ENCODE measurements around the gene CISD1. TPM values are rescaled to one million over a fixed set of nuclear protein-coding genes. Genes with fewer than 3 reads are reported as not detected.

CISD1 gene
- total RNA-seq, 1 donor from 2014 or later, result 22.6 TPM

DNA sequence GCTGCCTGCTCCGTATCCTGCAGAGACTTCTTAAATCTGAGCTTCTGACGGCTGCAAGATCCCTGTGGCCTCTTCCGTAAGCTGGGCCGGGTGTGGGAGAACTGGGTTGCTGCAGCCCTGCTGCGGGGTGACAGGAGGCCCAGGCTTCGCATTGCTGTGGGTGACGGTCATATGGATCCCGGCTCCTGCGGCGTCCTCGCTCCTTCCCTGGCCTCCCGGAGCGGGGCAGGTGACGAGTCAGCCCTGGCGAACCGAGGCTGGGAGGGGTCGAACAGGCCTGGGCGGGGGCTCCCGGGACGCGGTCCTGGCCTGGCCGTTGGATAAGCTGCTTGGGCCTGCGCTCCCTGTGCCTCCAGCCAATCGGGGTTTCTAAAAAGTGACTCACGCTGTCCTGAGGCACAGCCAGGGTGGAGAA is 58.0 kb downstream of the CISD1 start:
- peaks cover 18% of the 10 kb centered on the region for H3K27me3 Mint-ChIP-seq (ENCODE audit: low read depth)
- peak; percentile 85 for DNase-seq (ENCODE audit: low spot score)
- TF ChIP-seq CTCF (IDR thresholded peaks at IDR 0.05), result no peak
- H3K9me3 Mint-ChIP-seq (ENCODE audit: low read depth), result no peaks in the 10 kb centered on the region
- no peak overlapping the region for H3K4me3 Mint-ChIP-seq (ENCODE audit: unreplicated experiment)
- H3K36me3 Mint-ChIP-seq (ENCODE audit: low read depth), result no peaks in the 10 kb centered on the region
- peaks cover 5% of the 10 kb centered on the region for H3K4me1 Mint-ChIP-seq (ENCODE audit: low read depth)
- no peak overlapping the region for H3K27ac Mint-ChIP-seq (ENCODE audit: unreplicated experiment)

DNA sequence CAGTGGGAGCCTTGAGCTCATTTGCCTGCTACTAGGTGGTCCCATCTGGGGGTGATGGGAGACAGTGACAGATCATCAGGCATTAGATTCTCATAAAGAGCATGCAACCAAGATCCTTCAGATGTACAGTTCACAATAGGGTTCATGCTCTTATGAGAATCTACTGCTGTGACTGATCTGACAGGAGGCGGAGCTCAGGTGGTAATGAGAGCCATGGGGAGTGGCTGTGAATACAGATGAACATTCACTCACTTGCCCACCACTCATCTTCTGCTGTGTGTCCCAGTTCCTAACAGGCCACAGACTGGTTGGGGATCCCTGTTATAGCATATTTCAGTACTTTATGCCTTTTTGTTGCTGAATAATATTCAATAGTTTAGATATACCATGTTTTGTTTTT is 59.3 kb downstream of the CISD1 start:
- no peak for DNase-seq (ENCODE audit: low spot score)
- H3K4me3 Mint-ChIP-seq (ENCODE audit: unreplicated experiment), result no peak overlapping the region
- no peak overlapping the region for H3K27ac Mint-ChIP-seq (ENCODE audit: unreplicated experiment)
- H3K9me3 Mint-ChIP-seq (ENCODE audit: low read depth), result no peaks in the 10 kb centered on the region
- H3K4me1 Mint-ChIP-seq (ENCODE audit: low read depth), result no peaks in the 10 kb centered on the region
- no peaks in the 10 kb centered on the region for H3K36me3 Mint-ChIP-seq (ENCODE audit: low read depth)
- no peak for TF ChIP-seq CTCF (IDR thresholded peaks at IDR 0.05)
- H3K27me3 Mint-ChIP-seq (ENCODE audit: low read depth), result peaks cover 23% of the 10 kb centered on the region

DNA sequence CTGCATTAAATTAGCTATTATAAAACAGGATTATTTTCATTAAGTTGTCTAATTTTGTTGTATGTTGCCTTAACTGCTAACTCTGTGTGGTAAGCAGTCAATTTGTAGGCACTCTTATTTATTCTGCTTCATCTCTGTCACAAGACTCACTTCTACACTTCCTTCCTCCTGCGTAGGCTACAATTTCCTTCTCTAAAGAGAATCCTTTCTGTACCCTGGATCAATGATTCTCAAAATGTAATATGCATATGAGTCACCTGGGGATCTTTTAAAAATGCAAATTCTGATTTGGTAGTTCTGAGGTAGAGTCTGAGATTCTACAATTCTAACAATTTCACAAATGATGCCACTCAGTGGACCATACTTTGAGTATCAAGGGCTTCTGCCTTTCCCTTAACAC is 61.5 kb downstream of the CISD1 start:
- Mint-ChIP-seq H3K36me3 (ENCODE audit: low read depth) (no peaks in the 10 kb centered on the region), H3K27me3 (ENCODE audit: low read depth) (peaks cover 23% of the 10 kb centered on the region), H3K4me1 (ENCODE audit: low read depth) (peaks cover 6% of the 10 kb centered on the region), H3K9me3 (ENCODE audit: low read depth) (no peaks in the 10 kb centered on the region), H3K27ac (ENCODE audit: unreplicated experiment) (no peak overlapping the region), H3K4me3 (ENCODE audit: unreplicated experiment) (no peak overlapping the region)
- no peak for DNase-seq (ENCODE audit: low spot score)
- TF ChIP-seq CTCF (IDR thresholded peaks at IDR 0.05), result no peak

- no peak for DNase-seq (ENCODE audit: low spot score)
- Mint-ChIP-seq H3K4me3 (ENCODE audit: unreplicated experiment) (no peak overlapping the region), H3K36me3 (ENCODE audit: low read depth) (no peaks in the 10 kb centered on the region), H3K4me1 (ENCODE audit: low read depth) (peaks cover 19% of the 10 kb centered on the region), H3K27me3 (ENCODE audit: low read depth) (peaks cover 23% of the 10 kb centered on the region), H3K9me3 (ENCODE audit: low read depth) (no peaks in the 10 kb centered on the region), H3K27ac (ENCODE audit: unreplicated experiment) (no peak overlapping the region)
- no peak for TF ChIP-seq CTCF (IDR thresholded peaks at IDR 0.05)
These were observed 62.7 kb downstream of the CISD1 start for GRCh38 chr10:58331646-58332045.

DNA sequence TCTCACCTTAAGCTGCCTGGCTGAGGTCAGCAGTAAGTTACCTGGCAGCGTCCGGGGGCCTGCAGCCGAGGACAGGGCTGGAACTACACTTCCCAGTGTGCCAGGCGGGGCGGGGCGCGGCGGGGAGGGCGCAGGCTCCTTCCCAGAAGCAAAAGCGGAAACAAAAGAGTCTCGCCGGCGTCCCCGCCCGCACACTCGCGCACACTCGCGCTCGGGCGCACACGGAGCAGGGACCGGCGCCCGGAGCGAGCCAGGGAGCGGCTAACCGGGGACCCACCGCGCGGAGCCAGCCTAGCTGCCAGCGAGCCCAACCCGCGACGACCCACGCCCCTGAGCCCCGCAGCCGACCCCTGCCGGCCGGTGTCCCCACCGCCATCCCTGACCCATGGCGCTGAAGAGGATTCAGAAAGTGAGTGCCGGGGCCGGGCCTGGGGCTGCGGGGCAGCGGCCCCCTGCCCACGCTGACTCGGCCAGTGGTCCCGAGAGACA is 65.9 kb downstream of the CISD1 start, which contains the start of gene UBE2D1:
UBE2D1 (plus strand) TSS at position 190 of the 489 bp plus-strand sequence; CDS start at position 386, 196 bp downstream.
- DNase-seq (ENCODE audit: low spot score), result peak; percentile 93
- Mint-ChIP-seq H3K36me3 (ENCODE audit: low read depth) (no peaks in the 10 kb centered on the region), H3K4me1 (ENCODE audit: low read depth) (peaks cover 24% of the 10 kb centered on the region), H3K4me3 (ENCODE audit: unreplicated experiment) (peak within 1 kb of the TSS; percentile 94), H3K9me3 (ENCODE audit: low read depth) (no peaks in the 10 kb centered on the region), H3K27ac (ENCODE audit: unreplicated experiment) (peak within 1 kb of the TSS; percentile 81), H3K27me3 (ENCODE audit: low read depth) (peaks cover 18% of the 10 kb centered on the region)
- TF ChIP-seq CTCF (IDR thresholded peaks at IDR 0.05), result peak; percentile 61

Data from chondrocyte (in vitro differentiated cells).